ENCODE measurements around the gene EDEM1.

The EDEM1 gene

DNA sequence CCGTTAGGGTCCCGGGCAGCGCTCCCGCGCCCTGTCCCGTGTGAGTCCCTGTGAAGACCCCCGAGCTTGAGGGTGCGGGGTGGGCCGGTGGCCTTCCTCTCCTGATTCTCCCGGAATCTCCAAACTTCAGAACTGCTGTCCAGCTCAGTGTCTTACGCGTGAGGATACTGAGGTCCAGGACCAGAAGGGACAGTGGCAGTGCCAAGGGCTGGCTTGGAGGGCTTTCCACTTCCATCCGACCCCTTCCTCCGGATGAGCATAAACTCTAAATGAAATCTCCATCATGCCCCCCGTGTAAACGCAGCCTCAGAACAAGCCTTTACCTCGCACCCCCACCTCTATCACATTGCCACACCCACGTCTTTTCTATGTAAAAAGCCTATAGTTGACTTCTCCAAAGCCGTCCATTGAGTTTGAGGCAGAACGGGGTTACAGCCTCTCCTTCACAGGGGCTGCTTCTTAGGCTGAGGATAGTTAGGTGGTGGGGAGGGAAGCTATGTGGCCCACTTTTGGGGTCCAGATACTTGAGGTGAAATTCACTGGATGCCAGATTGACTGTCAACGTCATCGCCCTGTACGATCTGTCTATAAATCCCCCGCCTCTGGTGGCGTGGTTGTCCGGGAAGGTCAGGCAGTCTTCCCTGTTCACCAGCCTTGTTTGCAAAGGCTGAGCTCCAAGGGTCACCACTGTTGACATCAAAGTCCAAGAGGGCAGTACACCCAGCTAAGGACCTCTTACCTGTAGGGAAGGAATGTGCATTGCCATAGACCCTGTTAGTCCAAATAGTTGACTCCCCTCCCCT lies 1.1 kb downstream of the EDEM1 start:
- H3K27ac ChIP-seq (ENCODE audit: insufficient read depth, low read depth, low read length, poor library complexity, severe bottlenecking), result no peak overlapping the region
- H3K36me3 ChIP-seq (ENCODE audit: control insufficient read depth, insufficient read depth, low read length), result no peaks in the 10 kb centered on the region
- no peaks in the 10 kb centered on the region for H3K4me1 ChIP-seq (ENCODE audit: control insufficient read depth, insufficient read depth, low read length)
- peaks cover 18% of the 10 kb centered on the region for H3K27me3 ChIP-seq (ENCODE audit: control insufficient read depth, insufficient read depth, low read length, poor library complexity, severe bottlenecking)
- H3K4me3 ChIP-seq (ENCODE audit: insufficient read depth, low read depth, low read length), result peak overlapping the region; percentile 83
- WGBS, 2 experiments, result 16% methylated on average over 26 of the region's 26 CpGs
- no peaks in the 10 kb centered on the region for H3K9me3 ChIP-seq (ENCODE audit: control insufficient read depth, low read length)

DNA sequence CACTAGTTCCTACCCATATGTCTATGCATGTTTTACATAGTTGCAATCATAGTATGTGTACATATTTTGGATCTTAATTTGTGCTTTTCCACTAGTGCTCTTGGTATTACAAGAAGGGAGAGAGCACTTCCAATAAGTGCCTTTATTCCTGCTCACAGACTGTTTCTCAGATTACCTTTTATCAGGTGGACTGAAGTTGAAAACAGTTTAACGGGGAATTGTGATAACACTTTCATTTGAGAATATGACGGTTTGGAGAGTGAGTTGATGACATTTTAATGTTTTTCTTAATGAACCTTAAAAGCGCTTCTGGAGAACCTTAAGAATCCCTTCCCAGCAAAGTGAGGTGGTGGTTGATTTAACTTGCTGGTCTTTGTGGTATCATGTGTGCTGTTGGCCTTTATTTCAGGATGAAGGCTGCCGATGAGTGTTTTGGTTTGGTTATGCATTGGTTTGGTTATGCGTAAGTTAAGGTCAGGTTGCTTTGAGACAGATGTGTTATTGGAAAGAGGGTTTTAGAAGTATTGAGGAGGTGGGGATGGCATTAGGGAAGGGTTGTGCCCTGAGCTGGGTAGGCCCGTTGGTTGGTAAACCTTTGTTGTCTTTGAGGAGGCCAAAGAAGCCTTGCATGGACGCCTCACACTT lies 2.8 kb downstream of the EDEM1 start:
- Histone ChIP-seq H3K27ac (ENCODE audit: insufficient read depth, low read depth, low read length, poor library complexity, severe bottlenecking) (no peak overlapping the region), H3K4me1 (ENCODE audit: control insufficient read depth, insufficient read depth, low read length) (no peaks in the 10 kb centered on the region), H3K4me3 (ENCODE audit: insufficient read depth, low read depth, low read length) (no peak overlapping the region), H3K36me3 (ENCODE audit: control insufficient read depth, insufficient read depth, low read length) (no peaks in the 10 kb centered on the region), H3K9me3 (ENCODE audit: control insufficient read depth, low read length) (no peaks in the 10 kb centered on the region), H3K27me3 (ENCODE audit: control insufficient read depth, insufficient read depth, low read length, poor library complexity, severe bottlenecking) (peaks cover 18% of the 10 kb centered on the region)
- WGBS, 2 experiments, result 79 to 84% methylated on average over 7 of the region's 7 CpGs

DNA sequence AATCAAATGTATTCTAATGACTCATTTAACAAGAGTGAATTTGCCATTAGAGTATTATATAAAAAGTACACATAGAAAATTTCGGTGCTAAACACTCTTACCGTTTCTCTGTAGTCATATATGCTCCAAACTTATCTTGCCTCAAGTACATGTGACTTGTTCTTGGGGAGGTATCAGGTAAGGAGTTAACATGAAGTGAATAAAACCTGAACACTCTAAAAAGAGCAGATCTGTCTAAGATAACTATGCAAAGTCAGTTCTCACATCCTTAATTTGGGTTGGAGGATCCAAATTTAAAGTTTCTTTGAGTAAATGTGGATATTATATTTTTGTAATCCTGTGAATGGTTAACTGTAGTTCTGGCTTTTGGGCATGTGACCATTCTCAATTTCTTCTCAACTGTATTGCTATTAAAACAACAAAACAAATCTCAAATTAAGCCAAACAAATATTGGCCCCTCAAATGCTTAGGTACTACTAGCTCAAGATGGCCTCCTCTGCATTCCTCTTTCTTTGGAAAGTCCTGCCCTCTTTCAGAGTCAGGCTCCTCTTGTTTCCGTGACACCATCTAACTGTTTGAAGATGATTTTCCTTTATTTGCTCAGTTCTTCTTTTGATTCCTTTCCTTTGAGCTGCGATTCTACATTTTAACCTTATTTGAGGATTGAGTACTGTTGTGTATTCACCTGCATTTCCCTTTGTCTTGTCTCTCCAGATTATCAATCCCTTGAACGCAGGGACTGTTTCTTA lies 4.2 kb downstream of the EDEM1 start:
- Histone ChIP-seq H3K4me1 (ENCODE audit: control insufficient read depth, insufficient read depth, low read length) (no peaks in the 10 kb centered on the region), H3K27me3 (ENCODE audit: control insufficient read depth, insufficient read depth, low read length, poor library complexity, severe bottlenecking) (peaks cover 12% of the 10 kb centered on the region), H3K36me3 (ENCODE audit: control insufficient read depth, insufficient read depth, low read length) (no peaks in the 10 kb centered on the region), H3K9me3 (ENCODE audit: control insufficient read depth, low read length) (no peaks in the 10 kb centered on the region), H3K4me3 (ENCODE audit: insufficient read depth, low read depth, low read length) (no peak overlapping the region), H3K27ac (ENCODE audit: insufficient read depth, low read depth, low read length, poor library complexity, severe bottlenecking) (no peak overlapping the region)
- WGBS, 2 experiments, result 92 to 94% methylated on average over 2 to 3 of the region's 5 CpGs

DNA sequence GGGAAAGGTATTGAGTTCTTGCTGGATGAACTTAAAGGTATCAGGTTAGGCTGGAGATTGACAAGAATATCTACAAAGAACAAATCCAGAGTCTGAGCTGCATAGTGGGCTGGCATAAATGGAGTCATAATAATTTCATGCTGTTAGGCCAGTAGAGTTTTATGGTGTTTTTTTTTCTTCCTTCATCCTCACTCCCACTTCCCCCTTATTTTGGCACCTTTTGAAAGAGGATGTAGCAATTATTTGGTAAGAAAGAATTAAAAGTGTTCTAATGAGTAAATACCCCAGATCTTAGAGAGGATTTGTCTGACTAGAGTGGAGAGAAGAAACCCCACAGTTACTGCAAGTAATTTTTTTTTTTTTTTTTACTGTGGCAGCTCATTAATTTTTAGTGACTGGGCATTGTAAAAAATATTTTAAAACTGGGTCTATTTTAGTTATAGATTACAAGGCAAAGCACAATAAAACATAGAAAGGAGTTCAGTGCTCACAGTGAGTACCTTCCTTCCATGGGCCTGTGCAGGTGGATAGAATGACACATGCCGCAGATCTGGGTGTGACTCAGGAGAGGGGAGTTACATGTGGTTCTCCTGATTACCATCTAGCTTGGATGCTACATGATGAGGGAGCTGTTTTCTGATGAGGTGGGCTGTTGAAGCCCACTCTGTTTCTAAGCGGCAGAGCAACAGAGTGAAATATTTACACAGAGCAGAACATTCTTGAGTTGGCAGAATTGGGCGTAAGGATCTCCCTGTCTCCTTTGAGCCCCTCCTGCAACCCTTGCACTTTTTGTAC lies 5.3 kb downstream of the EDEM1 start:
- H3K27ac ChIP-seq (ENCODE audit: insufficient read depth, low read depth, low read length, poor library complexity, severe bottlenecking), result no peak overlapping the region
- 96 to 97% methylated on average over 3 of the region's 3 CpGs for WGBS, 2 experiments

DNA sequence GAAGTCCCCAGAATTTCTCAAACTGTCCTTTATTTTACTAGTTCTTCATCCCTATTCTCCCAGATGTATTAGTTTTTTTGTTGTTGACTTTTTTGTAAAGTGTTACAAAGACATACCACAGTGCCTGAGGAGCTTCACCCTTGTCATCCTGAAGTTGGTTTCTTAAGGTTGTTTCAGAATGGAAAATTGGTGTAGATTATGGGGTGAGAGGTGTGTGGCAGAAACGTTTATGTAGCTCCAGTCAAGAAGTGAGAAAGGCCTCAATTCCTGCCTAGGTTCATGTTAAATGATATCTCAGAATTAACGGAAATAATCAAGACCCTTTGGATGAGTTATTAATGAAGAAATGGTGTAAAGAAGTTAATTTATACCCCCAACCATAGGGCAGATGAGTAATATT lies 6.8 kb downstream of the EDEM1 start:
- Histone ChIP-seq H3K4me3 (ENCODE audit: insufficient read depth, low read depth, low read length) (no peak overlapping the region), H3K27me3 (ENCODE audit: control insufficient read depth, insufficient read depth, low read length, poor library complexity, severe bottlenecking) (no peaks in the 10 kb centered on the region), H3K9me3 (ENCODE audit: control insufficient read depth, low read length) (no peaks in the 10 kb centered on the region), H3K4me1 (ENCODE audit: control insufficient read depth, insufficient read depth, low read length) (no peaks in the 10 kb centered on the region), H3K36me3 (ENCODE audit: control insufficient read depth, insufficient read depth, low read length) (no peaks in the 10 kb centered on the region), H3K27ac (ENCODE audit: insufficient read depth, low read depth, low read length, poor library complexity, severe bottlenecking) (no peak overlapping the region)
- WGBS, 2 experiments, result 86 to 91% methylated on average over 2 of the region's 2 CpGs

More for the DNA sequence above, 5.3 kb downstream of the EDEM1 start:
- H3K27me3 ChIP-seq (ENCODE audit: control insufficient read depth, insufficient read depth, low read length, poor library complexity, severe bottlenecking), result peaks cover 10% of the 10 kb centered on the region
- no peaks in the 10 kb centered on the region for H3K36me3 ChIP-seq (ENCODE audit: control insufficient read depth, insufficient read depth, low read length)
- no peaks in the 10 kb centered on the region for H3K4me1 ChIP-seq (ENCODE audit: control insufficient read depth, insufficient read depth, low read length)
- no peaks in the 10 kb centered on the region for H3K9me3 ChIP-seq (ENCODE audit: control insufficient read depth, low read length)
- H3K4me3 ChIP-seq (ENCODE audit: insufficient read depth, low read depth, low read length), result no peak overlapping the region

DNA sequence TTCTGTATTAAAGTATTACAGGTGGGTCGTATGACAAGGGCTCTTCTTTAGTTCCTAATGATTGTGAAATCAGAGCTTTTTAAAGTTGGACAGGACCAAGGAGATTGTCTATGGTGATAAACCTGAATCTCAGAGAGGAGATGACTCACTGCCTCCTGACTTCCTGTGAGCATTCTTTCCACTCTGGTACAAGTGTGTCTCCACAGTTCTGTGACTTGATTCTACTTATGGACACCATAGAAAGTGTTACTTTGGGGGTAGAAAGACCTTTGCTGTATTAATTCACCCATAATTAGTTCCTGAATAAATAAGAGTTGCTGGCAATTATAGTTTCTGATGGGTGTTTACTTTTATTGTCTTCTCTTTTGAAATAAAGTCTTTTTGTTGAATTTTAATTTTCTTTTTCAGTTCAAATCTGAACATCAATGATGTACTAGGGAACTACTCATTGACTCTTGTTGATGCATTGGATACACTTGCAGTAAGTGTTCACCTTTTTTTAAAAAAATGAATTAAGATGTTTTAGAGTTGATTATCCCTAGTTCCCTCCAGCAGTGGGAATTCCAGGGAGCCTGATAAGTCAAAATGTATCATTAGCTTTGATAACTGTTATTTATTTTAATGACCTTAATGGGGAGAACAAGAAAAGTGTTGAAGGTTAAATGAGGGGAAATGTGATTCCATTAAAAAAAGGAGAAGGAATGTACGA lies 7.4 kb downstream of the EDEM1 start:
- no peaks in the 10 kb centered on the region for H3K36me3 ChIP-seq (ENCODE audit: control insufficient read depth, insufficient read depth, low read length)

DNA sequence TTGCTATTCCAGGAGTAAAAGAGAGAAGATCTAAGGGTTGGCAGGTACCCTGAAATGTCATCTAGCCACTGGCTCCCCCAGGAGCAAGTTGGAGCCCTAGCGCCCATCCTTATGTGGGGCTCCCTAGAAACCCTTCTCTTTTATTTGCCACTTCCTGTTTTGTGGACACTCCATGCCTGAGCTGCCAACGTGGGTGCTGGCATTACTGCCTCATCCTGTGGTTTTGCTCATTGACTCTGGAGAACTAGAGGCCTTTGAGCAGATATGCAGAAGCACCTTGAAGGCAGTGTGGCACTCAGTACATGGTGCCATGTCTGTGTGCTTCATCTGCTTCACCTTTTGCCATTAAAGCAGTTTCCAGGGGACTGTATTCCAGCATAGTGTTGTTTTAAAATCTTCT lies 8.1 kb downstream of the EDEM1 start:
- H3K27me3 ChIP-seq (ENCODE audit: control insufficient read depth, insufficient read depth, low read length, poor library complexity, severe bottlenecking), result no peaks in the 10 kb centered on the region
- H3K4me1 ChIP-seq (ENCODE audit: control insufficient read depth, insufficient read depth, low read length), result no peaks in the 10 kb centered on the region
- H3K9me3 ChIP-seq (ENCODE audit: control insufficient read depth, low read length), result no peaks in the 10 kb centered on the region
- 83 to 84% methylated on average over 2 of the region's 2 CpGs for WGBS, 2 experiments
- H3K27ac ChIP-seq (ENCODE audit: insufficient read depth, low read depth, low read length, poor library complexity, severe bottlenecking), result no peak overlapping the region
- H3K36me3 ChIP-seq (ENCODE audit: control insufficient read depth, insufficient read depth, low read length), result no peaks in the 10 kb centered on the region
- no peak overlapping the region for H3K4me3 ChIP-seq (ENCODE audit: insufficient read depth, low read depth, low read length)

More for the DNA sequence above, 7.4 kb downstream of the EDEM1 start:
- H3K4me3 ChIP-seq (ENCODE audit: insufficient read depth, low read depth, low read length), result no peak overlapping the region
- H3K9me3 ChIP-seq (ENCODE audit: control insufficient read depth, low read length), result no peaks in the 10 kb centered on the region
- 82 to 93% methylated on average over 1 of the region's 2 CpGs for WGBS, 2 experiments
- no peak overlapping the region for H3K27ac ChIP-seq (ENCODE audit: insufficient read depth, low read depth, low read length, poor library complexity, severe bottlenecking)
- H3K4me1 ChIP-seq (ENCODE audit: control insufficient read depth, insufficient read depth, low read length), result no peaks in the 10 kb centered on the region
- H3K27me3 ChIP-seq (ENCODE audit: control insufficient read depth, insufficient read depth, low read length, poor library complexity, severe bottlenecking), result no peaks in the 10 kb centered on the region

DNA sequence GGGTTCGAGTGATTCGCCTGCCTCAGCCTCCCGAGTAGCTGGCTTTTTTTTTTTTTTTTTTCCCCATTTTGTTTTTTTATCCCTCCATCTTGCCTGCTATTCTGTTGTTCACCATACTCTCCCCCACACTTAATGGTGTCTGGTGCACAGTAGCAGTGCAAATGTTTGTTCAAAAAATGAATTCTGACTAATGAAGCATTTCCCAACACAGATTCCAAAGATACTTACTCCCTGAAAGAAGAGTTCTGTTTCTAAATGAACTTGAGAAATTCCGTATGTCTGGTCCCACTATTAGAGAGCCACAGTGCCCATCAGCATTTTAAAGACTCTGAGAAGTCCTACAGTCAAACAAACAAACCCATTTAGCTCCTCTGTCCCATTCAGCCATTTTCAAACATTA lies 9.5 kb downstream of the EDEM1 start:
- WGBS, 2 experiments, result 89 to 92% methylated on average over 4 of the region's 4 CpGs
- H3K4me3 ChIP-seq (ENCODE audit: insufficient read depth, low read depth, low read length), result no peak overlapping the region
- no peaks in the 10 kb centered on the region for H3K36me3 ChIP-seq (ENCODE audit: control insufficient read depth, insufficient read depth, low read length)
- H3K27me3 ChIP-seq (ENCODE audit: control insufficient read depth, insufficient read depth, low read length, poor library complexity, severe bottlenecking), result no peaks in the 10 kb centered on the region
- no peaks in the 10 kb centered on the region for H3K4me1 ChIP-seq (ENCODE audit: control insufficient read depth, insufficient read depth, low read length)
- no peak overlapping the region for H3K27ac ChIP-seq (ENCODE audit: insufficient read depth, low read depth, low read length, poor library complexity, severe bottlenecking)
- H3K9me3 ChIP-seq (ENCODE audit: control insufficient read depth, low read length), result no peaks in the 10 kb centered on the region

DNA sequence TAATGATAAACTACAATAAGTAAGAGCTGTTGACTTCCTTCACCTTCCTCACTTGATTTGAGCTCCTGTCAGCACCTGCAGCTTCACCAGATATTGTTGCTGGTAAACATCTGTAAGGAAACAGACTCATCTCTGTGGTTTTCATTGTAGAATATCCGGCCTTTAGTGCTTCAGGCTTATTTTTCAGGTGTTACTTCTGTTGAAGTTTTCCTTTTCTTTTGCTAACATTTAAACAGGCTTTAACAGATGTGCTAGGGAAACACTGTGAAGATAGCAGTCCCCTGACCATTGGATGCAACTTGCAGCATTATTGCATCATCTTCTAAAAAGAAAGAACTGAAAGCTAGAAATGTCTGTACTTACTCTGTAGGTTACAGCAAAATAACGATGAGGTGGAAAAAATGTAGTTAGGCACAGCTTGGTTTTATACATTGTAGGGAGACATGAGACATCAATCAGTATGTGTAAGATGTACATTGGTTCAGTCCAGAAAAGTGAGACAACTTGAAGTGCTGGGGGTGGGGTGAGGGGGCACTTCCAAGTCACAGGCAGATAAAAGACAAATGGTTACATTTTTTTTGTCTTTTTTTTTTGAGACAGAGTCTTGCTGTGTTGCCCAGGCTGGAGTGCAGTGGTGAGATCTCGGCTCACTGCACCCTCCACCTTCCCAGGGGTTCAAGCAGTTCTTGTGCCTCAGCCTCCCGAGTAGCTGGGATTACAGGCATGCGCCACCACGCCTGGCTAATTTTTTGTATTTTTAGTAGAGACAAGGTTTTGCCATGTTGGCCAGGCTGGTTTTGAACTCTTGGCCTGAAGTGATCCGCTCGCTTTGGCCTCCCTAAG lies 10.2 kb downstream of the EDEM1 start:
- no peaks in the 10 kb centered on the region for H3K36me3 ChIP-seq (ENCODE audit: control insufficient read depth, insufficient read depth, low read length)
- 91% methylated on average over 8 of the region's 8 CpGs for WGBS, 2 experiments
- no peak overlapping the region for H3K4me3 ChIP-seq (ENCODE audit: insufficient read depth, low read depth, low read length)
- H3K27ac ChIP-seq (ENCODE audit: insufficient read depth, low read depth, low read length, poor library complexity, severe bottlenecking), result no peak overlapping the region
- H3K27me3 ChIP-seq (ENCODE audit: control insufficient read depth, insufficient read depth, low read length, poor library complexity, severe bottlenecking), result no peaks in the 10 kb centered on the region
- H3K9me3 ChIP-seq (ENCODE audit: control insufficient read depth, low read length), result no peaks in the 10 kb centered on the region
- H3K4me1 ChIP-seq (ENCODE audit: control insufficient read depth, insufficient read depth, low read length), result no peaks in the 10 kb centered on the region

All from ectodermal cell (in vitro differentiated cells).